Activated CD4-positive, alpha-beta T cell treated with anti-CD3 and anti-CD28 coated beads, Interleukin-2, Interleukin-6, amounts not matched to agents 100 ng/mL and 50 ng/mL, durations not matched to agents 16 hours and 8 hours (primary cell): ENCODE data around the gene WDR86.

Experiments
- DNase-seq: peaks from one replicate; pipeline ENCODE4 v3.0.0-alpha.2; 2020

WDR86 gene

GRCh38 chr7:151405588-151405987 is 4.2 kb downstream of the WDR86 start:
- DNase-seq = no peak

DNA sequence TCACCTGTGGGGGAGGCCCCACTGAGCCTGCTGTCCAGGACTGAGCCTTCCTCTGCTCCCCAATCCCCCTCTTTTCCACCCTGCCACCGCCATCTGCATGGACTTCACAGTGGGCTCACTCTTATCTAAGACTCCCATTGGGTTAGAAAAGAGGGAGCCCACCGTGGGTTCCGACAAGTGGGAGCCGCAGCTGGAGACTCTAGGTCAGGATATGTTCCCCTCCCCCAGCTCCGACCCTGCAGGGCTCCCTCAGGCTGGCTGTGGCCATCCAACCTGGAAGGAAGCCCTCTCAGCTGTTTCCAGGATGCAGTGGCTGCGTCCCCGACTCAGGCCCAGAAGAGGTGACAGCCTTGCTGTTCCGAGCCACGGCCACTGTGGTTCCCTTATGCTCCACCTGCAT is 4.8 kb downstream of the WDR86 start:
- no peak for DNase-seq

GRCh38 chr7:151404216-151405011 is 5.4 kb downstream of the WDR86 start:
- no peak for DNase-seq

DNA sequence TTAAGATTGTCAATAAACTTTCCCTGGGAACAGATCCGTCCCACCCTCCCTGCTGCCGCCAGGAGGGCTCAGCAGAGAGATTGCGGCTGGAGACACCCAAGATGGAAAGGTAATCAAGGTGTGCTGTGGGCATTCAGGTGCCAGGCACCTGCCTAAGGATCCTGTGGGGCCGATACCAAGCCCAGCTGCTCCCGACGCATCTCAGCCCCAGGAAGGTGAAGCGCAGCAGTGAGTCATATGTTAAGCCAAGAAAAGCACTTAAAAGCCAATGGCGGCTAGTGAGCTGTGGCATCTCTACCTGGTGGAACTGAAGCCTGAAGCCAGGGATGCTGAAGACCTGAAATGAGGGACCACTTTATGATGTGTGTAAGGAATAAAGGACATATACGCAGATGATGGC is 6.1 kb downstream of the WDR86 start:
- DNase-seq = no peak

DNA sequence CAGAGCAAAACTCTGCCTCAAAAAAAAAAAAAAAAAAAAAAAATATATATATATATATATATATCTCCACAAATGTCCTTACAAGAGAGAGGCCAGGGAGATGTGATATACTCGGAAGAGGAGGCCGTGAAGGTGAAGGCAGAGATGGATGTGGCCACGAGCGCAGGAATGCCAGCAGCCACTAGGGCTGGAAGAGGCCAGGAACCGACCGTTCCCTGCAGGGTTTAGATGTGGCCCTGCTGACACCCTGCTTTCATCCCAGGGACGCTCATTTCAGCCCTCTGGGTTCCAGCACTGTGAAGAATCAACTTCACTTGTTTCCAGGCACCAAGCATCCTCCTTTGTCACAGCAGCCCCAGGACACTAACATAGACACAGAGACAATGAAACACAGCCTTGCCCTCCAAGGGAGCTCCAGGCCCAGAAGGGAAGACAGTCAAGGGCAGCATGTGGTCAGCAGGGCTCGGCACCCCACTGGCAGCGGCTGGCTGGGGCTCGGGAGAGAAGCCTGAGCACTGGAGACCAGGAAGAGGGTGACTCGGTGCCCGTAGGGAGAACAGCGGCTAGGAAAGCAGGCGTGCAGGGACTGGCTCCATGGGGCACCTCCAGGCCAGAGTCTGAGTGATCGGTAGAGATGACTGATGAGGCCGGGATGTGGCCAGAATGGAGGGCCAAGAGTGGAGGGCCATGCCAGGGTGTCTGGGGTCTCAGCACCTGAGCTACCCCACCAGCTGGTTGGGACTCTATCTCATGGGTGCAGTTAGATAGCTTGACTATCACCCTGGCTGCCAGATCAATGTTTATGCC is 7.6 kb downstream of the WDR86 start:
- no peak for DNase-seq

DNA sequence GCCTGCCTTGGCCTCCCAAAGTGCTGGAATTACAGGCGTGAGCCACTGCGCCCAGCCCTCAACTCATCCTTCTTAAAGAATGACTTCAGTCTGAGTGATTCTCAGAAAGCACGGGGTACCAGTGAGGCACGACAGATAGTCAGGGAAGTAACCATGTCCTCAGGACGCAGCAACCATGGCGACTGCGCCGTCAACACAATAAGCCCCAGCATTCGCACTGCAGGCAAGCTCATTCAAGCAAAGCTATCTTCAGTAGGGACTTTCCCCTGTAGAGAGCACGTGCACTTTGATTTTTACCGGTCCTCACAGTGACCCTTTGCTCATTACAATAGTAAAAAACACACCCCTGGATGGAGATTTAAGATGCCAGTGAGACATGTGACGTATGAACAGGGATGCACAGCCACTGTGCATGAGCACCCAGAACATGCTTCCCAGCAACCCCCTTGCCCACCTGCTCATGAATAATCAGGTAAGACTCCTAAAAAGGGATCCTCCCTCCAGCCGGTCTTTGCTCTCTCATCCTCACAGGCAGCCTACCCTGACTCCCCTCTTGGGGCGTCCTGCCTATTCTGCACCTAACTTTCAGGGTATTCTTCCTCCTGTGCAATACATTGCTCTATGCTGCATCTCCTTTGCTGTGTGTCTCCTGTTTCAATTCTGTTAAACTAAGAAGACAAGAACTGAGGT is 9.1 kb downstream of the WDR86 start:
- no peak for DNase-seq

DNA sequence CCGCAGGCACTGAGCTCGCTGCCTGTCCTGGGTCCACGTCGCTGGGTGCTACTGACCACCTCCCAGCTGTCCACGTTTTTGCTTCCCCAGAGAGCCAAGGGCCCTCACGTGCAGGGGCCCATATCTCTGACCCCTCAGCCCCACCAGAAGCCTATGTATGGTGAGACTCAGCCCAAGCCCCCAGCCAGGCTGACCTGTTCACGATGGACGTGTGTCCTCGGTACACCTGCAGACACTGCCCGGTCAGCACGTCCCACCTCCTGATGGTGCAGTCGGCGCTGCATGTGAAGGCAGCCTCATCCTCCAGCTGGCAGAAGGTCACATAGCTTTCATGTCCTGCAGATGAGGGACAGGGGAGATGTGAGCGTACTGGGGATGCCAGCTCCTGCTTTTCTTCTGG is 9.9 kb downstream of the WDR86 start:
- DNase-seq = no peak

- no peak for DNase-seq
These were observed 10.6 kb downstream of the WDR86 start for GRCh38 chr7:151399305-151399601.

GRCh38 chr7:151398446-151399304 is 11.2 kb downstream of the WDR86 start:
- DNase-seq = no peak

DNA sequence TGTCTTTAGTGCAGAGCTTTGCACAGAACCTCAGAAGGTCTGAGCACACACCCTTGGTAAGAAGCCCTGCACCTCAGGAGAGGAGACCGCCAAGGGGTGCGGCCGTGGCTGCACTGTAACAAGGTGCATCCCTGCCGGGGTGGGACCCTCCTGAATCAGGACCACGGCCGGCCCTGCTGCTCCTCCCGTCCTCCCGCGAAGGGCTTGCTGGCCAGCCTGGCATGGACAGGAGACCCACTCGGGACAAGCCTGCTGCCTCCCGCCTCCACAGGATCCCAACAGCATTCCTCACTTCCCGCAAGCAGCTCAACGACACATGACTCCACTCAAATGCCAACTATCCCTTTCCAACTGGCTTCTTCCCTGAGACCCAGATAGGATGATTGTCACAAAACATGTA is 12.8 kb downstream of the WDR86 start:
- DNase-seq = no peak

DNA sequence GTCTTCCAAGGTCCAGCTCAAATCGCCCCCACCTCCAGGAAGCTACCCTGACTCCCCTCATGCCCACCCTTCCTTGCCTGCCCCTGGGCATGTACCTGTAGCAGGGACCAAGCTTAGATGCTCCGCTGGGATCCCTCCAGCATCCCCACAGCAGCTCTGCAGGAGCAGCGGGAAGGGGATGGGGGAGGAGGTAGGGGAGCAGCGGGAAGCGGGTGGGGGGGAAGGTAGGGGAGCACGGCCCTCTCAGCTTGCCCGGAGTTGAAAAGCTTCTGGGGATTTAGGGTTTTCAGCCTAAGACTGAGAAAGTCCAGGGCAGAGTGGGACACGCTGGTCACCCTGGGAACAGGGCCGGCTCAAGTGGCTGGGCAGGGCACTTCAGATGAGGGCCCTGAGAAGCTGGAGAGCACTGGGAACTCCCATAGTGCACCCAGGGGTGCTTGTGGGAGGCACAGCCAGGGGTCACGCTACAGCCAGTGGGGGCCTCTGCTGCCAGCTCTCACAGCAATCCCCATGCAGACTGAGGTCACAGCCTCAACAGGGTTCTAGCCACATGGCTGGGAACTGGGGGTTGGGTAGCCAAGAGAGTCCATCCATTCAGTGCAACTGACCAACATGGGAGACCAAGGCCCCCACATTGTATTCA is 13.4 kb downstream of the WDR86 start:
- no peak for DNase-seq

DNA sequence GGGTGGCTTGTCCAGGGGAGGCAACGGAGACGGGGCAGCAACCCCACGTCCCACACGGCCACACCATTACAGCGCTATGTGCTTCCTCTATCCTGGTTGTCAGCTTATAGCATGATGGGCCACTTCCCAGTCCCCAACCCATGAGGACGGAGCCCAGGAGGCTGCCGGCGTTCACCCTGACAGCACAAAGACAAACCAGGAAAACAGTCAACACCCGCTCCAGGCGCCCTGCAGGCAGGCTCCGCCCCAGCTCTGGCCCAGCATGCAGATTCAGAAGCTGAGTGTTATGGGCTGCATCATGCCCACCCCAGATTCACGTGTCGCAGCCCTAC is 14.8 kb downstream of the WDR86 start:
- DNase-seq = no peak

GRCh38 chr7:151394076-151395035 is 15.5 kb downstream of the WDR86 start:
- DNase-seq = no peak

DNA sequence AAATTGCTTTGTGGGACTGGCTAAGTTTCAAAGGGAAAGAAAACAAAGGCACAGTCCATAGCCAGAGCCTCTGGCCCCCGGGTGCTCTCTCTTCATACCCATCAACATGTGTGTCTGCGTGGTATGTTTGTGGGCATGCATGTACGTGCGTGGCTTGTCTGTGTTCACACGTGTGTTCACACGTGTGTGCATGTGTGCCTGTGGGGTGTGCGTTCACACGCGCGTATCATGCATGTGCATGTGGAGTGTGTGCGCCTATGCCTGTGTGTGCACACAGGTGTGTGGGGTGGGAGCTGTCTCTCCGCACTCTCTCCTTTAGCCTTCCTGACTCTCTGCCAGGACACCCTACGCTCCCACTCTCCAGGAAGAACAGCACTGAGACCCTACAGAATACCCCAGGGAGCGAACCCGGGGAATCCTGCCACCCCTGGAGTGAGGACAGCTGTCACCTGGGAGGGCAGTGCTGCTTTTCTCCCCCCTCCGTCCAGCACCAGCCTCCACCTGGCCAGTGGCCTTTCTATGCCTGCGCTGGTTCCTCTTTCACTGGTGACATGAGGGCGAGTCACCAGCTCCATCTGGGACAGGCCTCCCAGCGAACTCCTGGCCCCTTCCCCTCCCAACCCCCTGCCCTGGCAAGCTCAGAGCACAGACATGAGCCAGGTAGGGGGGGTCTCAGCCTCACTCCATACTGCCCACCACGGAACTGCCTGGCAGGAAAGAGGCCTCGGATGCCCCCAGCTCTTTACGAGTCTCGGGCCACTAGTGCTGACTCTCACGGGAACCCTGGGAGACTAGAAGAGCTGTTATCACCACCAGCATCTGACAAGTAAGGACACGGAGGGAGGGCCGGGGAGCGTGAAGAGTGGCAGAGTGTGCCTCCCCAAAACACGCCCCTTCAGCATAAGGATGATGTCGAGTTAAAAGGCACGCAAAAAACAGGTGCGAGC is 16.5 kb downstream of the WDR86 start:
- no peak for DNase-seq

DNA sequence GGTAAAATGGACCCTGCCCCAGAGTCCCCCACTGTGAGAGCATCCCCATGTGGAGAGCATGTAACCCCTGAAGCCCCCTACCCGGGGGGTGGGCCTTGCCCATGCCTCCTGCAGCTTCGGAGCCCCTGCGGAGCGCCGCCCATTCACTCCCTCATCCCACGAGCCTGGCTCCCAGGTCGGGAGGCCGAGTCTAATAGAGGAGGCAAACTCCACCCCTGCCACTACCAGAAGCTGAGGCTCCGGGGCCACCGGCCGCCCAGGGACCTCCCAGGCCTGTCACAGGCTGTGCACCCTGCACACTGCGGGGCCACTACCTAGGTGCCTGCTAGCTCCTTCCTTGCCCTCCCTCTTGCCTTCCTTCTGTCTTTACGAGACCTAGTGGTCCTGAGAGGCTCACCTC is 17.4 kb downstream of the WDR86 start:
- no peak for DNase-seq

GRCh38 chr7:151392002-151392401 is 17.8 kb downstream of the WDR86 start:
- DNase-seq = no peak

GRCh38 chr7:151391358-151391730 is 18.5 kb downstream of the WDR86 start:
- DNase-seq = no peak

- no peak for DNase-seq
These were observed 19.1 kb downstream of the WDR86 start for GRCh38 chr7:151390598-151391357.
